ENCODE results near the gene MATN1.

The MATN1 gene

DNA sequence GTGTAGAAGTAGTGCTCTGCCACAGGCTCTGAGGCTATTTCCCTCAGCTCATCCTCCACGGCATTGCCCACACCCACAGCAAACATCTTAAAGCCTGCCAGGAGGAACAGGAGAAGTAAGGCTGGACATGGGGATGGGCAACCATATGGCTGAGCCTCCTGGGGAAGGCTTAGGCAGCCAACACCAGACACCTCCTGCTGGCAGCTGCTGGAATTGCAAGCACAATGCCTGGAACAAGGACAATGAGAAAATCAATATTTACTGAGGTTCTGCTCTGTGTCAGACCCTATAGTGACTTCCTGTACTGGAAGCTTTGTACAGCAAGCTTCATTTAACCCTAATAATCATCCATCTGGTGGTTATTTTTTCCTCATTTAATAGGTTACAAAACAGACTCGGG, 8.2 kb downstream of the MATN1 start:
- no peak for DNase-seq

DNA sequence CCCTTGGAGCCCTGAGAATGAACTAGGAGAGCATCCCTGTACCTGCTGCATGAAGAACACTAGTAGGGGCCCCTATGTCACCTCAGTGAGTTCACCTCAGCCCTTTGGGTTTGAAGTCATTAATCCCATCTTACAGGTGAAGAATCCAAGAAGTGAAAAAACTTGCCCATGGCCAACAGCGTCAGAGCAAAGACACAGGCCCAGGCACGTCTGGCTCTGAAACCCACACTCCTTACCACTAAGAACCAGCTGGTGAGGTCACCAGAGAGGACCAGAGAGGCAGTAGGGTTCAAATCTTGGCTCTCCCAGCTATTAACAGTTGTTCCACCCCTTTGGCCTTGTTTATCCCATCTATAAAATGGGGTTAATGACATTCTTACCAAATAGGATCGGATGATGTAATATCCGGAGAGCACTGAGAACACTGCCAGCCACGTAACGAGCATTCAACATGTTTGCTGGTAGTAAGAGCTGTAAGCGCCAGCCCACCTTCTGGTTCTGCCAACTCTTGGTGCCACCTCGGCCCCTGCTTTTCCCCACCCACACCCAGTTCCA, 8.8 kb downstream of the MATN1 start:
- no peak for DNase-seq

DNA sequence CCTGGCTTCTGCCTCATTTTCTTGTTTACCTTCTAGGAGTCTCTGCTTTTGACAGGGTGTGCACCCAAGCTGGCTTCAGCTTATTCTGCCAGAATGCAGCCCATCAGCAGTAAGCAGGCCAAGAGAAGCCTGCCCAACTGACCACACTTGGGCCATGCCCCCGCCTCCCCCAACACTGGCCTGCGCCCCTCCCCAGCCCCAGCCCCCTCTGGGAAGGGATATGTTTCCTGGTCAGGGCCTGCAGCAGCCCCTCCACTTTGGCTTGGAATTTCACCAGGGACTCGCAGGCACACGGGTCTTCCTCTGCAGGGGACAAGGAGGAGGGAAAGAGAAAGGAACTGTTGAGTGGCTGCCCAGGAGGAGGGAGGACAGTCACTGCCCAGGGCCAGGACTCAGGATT, 9.4 kb downstream of the MATN1 start:
- DNase-seq, result no peak

DNA sequence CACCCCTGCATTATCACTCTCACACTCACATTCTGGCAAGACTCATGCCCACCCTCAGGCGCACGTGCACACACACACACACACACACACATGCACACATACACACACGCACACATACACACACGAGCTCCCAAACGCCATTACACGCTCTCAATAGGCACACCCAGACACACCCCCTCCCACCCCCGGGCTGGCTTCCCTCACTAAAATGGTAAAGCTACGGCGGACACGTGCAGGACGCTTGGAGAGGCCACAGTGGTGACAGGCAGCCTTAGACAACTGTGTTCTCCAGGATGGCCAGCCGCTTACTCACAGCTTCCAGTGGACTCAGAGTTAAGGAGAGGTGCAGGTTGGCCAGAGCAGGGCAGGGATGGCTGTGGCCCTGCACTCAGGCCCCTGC, 10.1 kb downstream of the MATN1 start:
- no peak for DNase-seq

DNA sequence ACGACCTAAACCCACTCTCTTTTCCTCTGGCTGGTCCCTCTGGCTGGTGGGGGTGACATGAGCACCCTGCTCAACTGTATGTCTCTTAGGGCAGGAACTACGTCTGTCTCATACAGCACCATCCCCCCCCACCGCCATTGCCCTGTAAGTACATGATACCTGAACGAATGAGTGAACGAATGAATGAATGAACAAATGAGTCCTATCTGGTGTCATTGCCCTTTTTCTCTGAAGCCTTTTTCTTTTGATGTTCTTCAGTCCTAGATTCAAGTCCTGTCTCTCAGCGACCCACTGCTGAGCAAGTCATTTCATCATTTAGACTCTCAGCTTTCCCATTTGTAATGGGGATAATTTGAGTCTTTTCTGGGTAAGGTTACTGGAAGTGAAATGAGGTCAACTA, 10.8 kb downstream of the MATN1 start:
- no peak for DNase-seq

DNA sequence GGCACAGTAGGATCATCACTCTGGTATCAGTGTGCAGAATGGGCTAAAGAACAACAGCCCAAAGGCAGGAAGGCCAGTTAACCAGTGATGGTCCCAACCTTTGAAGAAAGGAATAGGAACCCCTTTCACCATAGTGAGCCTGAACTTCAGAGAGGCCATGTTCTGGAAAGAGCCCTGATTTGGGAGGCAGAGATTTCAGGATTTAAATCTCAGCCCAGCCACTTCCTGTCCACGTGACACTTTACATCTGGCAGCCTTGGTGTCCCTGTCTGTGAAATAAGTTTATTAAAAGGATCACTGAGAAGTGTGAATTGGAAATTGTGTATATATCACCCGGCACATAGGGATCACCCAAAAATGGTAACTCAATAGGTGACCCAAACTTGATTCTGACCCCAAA, 13.0 kb downstream of the MATN1 start:
- DNase-seq, result no peak

DNA sequence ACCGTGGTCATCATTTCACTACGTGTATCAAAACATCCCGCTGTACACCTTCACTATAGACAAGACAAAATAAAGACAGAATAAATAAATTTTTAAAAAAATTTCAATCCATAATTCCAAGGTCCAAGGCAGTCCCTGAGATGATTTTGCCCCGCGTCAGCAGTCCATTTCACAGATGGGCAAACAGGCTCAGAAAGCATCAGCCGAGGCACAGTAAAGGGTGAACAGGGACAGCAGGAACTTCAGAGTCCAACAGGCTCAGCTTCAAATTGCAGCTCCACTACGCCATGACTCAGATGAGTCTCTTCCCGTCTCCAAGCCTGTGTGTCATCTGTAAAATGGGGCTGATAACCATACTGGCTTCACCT, 15.0 kb downstream of the MATN1 start:
- no peak for DNase-seq

DNA sequence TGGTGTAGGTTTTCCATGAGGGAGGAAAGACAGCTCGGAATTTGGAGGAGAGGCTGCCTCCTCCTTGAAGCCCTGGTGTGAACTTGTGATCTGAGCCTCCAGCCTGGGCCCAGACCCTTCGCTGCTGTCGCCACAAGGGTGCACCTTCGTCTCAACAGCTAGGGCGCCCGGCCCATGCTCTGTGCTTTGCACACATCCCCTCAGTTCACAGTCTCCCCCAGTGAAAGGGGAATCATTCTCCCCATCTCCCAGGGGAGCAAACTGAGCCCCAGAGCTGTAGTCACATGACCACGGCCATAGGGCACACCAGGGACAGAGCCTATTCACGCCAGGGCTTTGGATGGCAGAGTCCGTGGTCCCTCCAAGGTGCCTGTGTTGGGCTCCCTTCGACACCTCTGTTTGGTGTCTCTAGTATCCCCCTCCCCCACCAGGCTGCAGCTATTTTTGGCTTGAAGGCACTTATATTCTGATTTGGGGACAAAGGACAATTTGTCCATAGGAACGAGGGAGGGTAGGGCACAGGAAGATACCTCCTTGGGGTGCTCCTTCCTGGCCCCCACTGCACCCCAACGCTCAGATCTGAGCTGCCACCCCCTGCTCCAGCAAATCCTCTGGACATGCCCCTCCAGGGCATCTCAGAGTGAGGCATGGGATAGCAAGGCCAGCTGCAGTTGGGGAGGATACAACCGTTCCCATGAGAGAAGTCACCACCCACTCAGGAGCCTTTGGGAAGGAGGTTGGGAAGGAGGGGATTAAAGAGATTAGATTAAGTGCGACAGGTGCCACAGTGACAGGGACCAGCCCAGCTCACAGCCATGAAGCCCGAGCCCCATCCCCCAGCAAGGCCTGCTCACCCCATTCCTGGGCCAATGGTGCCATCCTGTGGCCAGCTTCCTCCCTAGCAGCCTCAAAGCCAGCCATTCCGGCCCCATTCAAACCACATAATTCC, 15.7 kb downstream of the MATN1 start:
- DNase-seq, result peak; percentile 23

DNA sequence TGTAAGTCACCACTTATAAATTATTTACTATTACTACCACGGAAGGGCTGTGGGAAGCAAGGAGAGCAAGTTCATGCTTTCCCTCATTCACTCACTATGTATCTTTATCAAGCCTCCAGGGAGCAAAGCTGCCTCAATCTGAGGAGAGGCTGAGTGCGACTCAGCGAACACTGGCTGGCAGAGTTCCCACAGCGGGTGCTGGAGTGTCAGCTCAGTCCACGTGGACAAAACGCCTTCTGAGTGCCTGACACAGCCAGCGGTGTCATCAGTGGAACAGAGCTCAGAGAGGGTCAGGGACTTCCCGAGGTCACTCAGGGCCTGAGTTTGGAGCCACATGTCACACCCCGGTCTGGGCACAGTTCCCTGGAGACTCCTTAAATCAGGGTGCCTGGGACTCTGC, 16.9 kb downstream of the MATN1 start:
- no peak for DNase-seq

DNA sequence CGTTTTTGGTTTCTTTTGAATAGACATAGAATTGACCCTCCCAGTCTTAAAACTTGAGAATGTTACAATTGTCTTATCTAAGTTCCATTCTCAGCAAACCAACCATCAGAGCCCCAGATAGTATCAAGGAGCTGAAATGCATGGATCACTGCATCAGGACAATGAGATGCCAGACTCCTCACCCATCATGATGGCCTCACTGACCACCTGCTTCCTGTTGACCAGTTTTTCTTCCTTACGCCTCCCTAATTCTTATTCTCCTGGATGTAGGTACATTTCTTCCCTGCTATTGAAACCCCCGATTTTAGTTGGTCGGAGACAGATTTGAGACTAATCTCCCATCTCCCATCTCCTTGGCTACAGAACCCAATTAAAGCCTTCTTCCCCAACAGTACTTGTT, 17.7 kb downstream of the MATN1 start:
- no peak for DNase-seq

DNA sequence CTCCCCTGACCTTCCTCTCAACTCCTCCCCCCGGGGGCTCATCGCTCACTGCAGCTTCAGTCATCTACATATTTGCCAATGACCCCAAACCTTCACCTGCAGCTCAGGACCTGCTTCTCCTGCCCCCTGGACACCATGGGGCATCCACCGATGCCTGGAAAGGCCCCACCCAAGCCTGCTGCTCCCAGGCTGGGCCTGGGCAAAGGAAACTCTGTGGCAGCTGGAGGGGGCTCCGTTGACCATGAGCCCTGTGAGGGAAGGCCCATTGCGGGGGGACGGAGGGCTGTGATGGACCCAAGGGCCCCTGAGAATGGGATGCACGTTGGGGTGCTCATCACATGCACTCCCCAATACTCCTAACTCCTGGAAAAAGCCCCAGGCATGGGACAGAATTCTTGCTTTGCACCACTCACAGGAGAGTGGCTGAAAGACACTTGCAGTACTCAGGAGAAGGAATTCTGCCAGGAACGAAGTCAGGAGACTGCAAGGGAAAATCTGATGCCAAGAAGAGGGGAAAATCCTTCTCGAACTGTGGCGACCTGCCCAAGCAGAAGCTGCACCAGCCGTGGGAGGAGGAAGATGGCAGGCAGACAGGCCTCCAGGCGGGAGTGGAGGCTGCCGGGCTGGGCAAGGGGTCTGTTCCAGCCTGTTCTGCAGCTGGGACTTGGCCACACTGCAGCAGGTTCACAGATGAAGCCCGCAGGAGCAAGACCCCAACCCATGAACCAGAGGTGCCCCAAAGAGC, 18.4 kb downstream of the MATN1 start:
- DNase-seq, result no peak

DNA sequence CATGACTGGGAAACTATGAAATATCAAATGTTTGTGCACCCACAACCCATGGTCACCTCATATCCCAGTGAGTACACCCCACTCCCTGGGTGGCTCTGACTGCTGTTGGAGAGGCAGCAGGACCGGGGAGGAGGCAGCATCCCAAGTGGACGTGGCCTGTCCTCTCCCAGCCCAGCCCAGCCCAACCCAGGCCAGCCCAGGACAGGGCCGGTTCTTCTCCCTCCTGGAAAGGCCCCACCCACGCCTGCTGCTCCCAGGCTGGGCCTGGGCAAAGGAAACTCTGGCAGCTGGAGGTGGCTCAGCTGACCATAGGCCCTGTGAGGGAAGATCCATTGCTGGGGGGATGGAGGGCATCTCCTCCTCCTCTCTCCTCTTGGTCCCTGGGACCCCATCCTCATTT, 19.1 kb downstream of the MATN1 start:
- no peak for DNase-seq

DNA sequence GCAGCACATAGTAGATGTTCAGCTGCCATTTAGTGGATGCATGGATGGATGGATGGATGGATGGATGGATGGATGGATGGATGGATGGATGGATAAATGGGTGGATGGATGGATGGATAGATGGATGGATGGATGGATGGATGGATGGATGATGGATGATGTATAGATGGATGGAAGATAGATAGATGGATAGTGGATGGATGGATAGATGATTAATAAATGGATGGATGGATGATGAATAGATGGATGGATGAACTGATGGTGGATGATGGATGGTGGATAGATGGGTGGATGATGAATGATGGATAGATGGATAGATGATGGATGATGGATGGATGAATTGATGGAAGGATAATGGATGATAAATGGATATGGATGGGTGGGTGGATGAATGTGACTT, 20.6 kb downstream of the MATN1 start:
- no peak for DNase-seq

DNA sequence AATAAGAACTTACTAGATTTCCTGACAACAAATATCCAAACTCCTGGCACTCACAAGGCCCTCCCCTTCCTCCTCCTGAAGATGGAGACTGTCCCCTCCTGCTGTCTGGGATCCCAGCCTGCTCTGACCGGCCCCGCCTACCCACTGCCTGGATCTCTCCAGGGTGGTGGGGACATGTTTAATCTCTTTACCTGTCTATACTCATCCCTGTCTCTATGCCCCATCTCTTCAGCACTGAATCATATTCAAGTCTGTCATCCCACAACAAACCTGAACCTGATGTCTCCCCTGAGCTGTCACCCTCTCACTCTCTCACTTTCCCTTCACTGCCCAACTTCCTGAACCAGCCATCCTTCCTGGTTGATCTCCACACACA, 22.1 kb downstream of the MATN1 start:
- no peak for DNase-seq

DNA sequence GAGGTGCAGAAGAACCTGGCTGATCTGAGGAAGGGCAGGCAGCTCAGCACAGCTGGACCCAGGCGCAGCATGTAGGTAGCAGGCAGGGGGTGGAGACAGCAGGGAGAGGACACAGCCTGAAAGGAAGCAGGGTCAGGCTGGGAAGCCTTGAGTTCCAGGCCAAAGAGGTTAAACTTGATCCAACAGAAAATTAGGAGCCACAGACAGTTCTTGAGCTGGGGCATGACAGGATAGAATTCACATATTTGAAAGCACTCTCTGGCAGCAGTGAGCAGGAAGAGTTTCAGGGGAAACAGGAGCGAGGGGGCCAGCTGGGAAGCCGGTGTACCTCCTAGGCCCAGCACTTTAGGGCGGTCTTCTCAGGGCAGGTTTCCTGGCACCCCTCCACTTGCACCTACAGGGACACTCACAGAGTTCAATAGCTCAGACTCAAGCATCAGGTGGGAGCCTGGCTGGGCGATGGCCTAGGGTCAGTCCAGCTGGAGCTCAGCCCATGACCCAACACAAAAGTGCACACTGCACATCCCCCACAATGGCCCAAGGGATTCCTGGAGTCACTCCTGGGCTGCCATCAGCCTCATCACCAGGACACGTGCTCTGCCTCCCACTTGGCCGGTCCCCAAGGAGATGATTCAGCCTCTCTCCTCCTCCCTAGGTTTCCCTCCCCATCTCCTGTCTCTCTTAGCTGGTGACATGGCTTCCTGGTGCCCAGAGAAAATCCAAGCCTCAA, 22.7 kb downstream of the MATN1 start:
- DNase-seq, result no peak

DNA sequence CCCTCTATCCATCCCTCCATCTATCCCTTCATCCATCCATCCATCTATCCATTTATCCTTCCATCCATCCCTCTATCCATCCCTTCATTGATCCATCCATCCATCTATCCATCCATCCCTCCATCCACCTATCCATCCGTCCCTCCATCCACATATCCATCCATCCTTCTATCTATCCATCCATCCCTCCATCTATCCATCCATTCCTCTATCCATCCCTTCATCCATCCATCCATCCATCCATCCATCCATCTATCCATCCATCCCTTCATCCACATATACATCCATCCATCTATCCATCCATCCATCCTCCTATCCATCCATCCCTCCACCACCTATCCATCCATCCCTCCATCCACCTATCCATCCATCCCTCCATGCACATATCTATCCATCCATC, 23.6 kb downstream of the MATN1 start:
- no peak for DNase-seq

DNA sequence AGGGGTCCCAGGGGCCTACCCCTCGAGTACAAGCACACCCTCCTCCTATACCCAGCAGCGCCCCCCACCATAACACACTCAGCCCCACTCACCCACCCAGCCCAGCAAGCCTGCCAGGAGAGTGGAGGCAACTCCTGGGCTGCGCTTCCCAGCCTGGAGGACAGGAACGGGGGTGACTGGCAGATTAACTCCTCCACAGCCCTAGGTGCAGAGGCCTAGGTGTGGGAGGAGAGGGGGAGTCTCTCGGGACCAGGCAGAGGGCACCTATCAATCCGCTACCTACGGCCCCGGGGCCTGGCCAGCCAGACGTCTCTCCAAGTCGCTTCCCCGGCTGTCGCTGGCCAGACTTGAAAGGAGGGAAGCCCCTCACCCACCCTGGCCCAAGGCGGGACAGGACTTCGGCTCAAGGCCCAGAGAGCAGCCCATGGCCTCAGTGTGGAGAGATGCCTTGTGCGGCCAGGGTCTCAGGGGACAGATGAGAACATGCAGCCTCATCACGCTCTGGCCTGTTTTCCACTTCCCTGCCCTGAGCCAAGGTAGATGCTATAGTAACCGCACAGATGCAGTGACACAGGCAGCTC, 24.9 kb downstream of the MATN1 start:
- no peak for DNase-seq

DNA sequence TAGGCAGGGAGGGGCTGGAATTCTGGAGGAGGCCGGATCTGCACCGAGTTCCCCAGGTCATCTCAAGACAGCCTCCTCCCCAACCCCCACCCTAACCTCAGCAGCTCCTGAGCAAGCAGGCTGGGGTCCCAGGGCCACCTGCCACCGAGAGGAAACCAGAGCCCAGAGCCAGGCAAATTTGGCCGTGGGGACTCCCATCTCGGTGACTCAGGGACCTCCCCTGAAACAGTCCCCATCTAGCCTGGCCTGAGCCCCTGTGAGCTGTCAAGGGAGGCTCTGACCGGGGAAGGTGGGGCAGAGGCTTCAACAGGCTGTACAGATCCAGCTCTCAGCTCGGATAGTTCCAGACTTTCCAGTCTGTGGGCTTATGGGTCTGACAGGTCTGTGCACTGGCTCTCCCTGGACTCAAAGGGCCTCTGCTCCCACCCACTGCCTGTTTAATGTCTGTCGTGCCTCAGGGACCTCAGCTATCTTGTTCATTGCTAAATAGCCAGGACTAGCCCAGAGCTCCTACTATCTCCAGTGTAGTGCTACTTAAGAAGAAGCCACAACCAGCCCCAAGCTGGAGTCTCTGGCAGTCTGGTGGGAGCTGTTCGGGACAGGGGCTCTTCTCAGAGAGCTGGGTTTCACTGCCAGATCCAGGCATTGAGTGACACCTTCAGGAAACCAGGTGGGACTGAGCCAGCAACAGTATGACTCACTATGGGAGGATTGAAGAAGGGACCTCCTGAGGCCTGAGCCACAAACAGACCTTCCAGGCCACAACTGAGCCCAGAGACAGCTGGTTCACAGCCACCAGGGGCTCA, 25.6 kb downstream of the MATN1 start:
- no peak for DNase-seq

DNA sequence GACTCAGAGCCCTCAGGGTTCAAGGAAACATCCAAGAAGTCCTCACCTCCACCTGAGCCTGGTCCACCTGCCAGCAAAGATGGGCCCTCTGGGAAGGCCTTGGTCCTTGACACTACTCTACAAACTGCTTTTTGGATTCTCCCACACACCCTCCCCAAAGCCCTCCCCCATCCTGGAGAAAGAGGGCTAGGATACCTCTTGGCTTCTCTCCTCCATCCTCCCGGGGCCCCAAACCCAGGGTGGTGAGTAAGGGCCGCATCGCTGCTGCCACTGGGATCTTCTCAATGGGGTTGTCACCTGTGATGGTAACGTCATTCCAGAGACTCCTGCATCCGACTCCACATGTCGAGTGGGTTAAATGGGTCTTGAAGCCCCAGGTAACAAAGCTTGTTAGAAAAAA, 26.6 kb downstream of the MATN1 start:
- no peak for DNase-seq

DNA sequence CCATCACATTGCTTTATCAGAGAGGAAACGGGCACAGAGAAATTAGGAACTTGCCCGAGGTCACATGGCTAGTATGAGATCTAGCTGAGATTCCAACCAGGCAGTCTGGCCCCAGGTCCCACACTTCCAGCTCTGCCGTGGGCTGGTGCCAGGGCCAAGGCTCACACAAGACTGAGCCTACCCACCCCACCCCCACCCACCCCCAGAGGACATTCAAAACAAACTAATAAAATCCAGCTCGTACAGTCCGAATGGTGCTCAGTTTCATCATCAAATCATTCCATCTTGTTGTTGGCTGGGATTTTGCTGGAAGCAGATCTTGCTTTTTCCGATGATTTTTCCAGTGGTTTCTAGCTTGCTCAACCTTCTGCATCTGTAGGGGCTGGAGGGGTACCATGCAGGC, 27.9 kb downstream of the MATN1 start:
- no peak for DNase-seq

DNA sequence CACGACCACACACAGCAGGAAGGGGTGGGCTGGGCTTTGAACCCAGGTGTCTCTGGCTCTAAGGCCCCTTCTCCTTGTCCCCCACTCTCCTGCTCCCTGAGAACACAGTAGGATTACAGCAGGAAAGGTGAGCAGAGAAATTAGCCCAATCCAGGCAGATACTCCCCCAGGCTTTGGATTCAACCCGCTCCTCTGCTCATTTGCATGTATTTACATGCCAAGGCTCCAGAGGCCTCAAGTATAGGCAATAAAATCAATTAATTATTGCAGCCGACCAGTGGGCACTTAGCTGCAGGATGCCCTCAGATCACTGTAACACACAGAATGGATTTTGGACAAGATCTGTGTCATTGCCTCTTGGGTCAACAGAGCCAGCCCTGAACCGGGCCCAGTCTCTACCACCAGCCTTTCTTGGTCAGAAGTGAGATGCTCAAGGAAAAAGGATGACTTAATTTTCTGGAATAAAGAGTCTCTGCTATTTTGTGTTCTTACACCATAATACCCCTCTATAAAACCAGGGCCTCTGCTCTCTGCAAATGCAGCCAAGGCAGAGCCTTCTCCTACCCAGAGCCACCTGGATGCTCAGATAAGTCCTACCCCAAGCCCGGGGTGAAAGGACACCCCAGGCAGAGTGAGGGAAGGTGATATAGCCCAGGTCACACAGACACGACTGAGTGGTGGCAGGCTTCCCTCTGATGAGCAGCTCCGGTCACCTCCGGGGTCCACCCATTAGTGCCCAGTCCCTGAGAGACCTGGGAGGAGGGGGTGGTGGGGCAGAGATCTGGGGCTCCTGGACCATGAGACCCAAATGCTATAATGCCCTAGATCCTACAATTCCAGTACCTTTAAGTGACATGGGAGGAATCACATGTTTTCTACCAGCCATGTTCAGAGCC, 28.9 kb downstream of the MATN1 start:
- no peak for DNase-seq

All from NK-92 treated with Interleukin-12 subunit alpha and Interleukin-12 subunit beta, amount 100 ng/mL, for 24 hours (cell line).